Neural progenitor cell (in vitro differentiated cells): Measurements from ENCODE around the gene UROC1. TPM values are rescaled to one million over a fixed set of nuclear protein-coding genes. Genes with fewer than 3 reads are reported as not detected.

Experiments
- DNase-seq: peaks from one replicate; pipeline ENCODE4 v3.0.0-alpha.2; 2016; ENCODE audit warnings: low spot score
- H2AFZ ChIP-seq: fragments of 200-600 bp; sonication (generic); replicated peaks from 2 replicates; pipeline ENCODE4 v1.6.1; 2016; ENCODE audit warnings: antibody characterized with exemption
- H3F3A ChIP-seq: fragments of 200-600 bp; sonication (generic); 2 replicates; pipeline ENCODE4 v1.6.1; 2016; ENCODE audit warnings: antibody characterized with exemption, low read depth
- H3K27ac ChIP-seq: fragments of 200-600 bp; sonication (generic); 2 replicates; pipeline ENCODE4 v1.5.1; 2016; ENCODE audit warnings: mild to moderate bottlenecking
- H3K27me3 ChIP-seq: fragments of 200-600 bp; sonication (generic); 2 replicates; pipeline ENCODE4 v1.6.1; 2016; ENCODE audit warnings: mild to moderate bottlenecking, moderate library complexity
- H3K36me3 ChIP-seq: fragments of 200-600 bp; sonication (generic); 2 replicates; pipeline ENCODE4 v1.5.1; 2016
- H3K4me1 ChIP-seq: fragments of 200-600 bp; sonication (generic); 2 replicates; pipeline ENCODE4 v1.6.1; 2016; ENCODE audit warnings: mixed run types
- H3K4me2 ChIP-seq: fragments of 200-600 bp; sonication (generic); 2 replicates; pipeline ENCODE4 v1.6.1; 2016
- H3K4me3 ChIP-seq: fragments of 200-600 bp; sonication (generic); 2 replicates; pipeline ENCODE4 v1.5.1; 2016
- H3K79me2 ChIP-seq: fragments of 200-600 bp; sonication (generic); 2 replicates; pipeline ENCODE4 v1.6.1; 2016; ENCODE audit warnings: low read depth
- H3K9ac ChIP-seq: fragments of 200-600 bp; sonication (generic); 2 replicates; pipeline ENCODE4 v1.6.1; 2016
- H3K9me3 ChIP-seq: fragments of 200-600 bp; sonication (generic); 2 replicates; pipeline ENCODE4 v1.5.1; 2016; ENCODE audit warnings: low read depth
- H4K20me1 ChIP-seq: fragments of 200-600 bp; sonication (generic); 2 replicates; pipeline ENCODE4 v1.6.1; 2016; ENCODE audit warnings: low read depth
- H3K27ac Mint-ChIP-seq: 3 replicates; pipeline ENCODE4 v1.8.0; 2021; ENCODE audit warnings: mixed read lengths
- H3K27me3 Mint-ChIP-seq: 2 replicates; pipeline ENCODE4 v1.8.0; 2022; ENCODE audit warnings: low read depth, mild to moderate bottlenecking, inconsistent platforms, moderate library complexity, mixed read lengths; ENCODE audit not compliant: insufficient read depth
- H3K36me3 Mint-ChIP-seq: 3 replicates; pipeline ENCODE4 v1.8.0; 2021; ENCODE audit warnings: mixed read lengths
- H3K4me1 Mint-ChIP-seq: 3 replicates; pipeline ENCODE4 v1.8.0; 2021; ENCODE audit warnings: mixed read lengths
- H3K4me3 Mint-ChIP-seq: 3 replicates; pipeline ENCODE4 v1.8.0; 2021; ENCODE audit warnings: mild to moderate bottlenecking, moderate library complexity, mixed read lengths
- H3K9me3 Mint-ChIP-seq: 3 replicates; pipeline ENCODE4 v1.8.0; 2020; ENCODE audit warnings: mixed read lengths
- CTCF ChIP-seq: fragments of 200-600 bp; sonication (generic); IDR thresholded peaks from 2 replicates; pipeline ENCODE4 v1.5.1; 2017; ENCODE audit warnings: antibody characterized with exemption, mild to moderate bottlenecking
- EZH2 ChIP-seq: fragments of 200-600 bp; sonication (generic); IDR thresholded peaks from 2 replicates; pipeline ENCODE4 v1.6.1; 2017; ENCODE audit warnings: antibody characterized with exemption, mild to moderate bottlenecking, moderate library complexity
- EZH2phosphoT487 ChIP-seq: fragments of 200-600 bp; sonication (generic); IDR thresholded peaks from 2 replicates; pipeline ENCODE4 v1.6.1; 2017; ENCODE audit warnings: antibody characterized with exemption
- total RNA-seq: library from RNA; depleted of rRNA; stranded (reverse); fragments of >200 nt; gene quantifications from 2 replicates; pipeline ENCODE4 v1.2.3, GENCODE V29; 2015; ENCODE audit warnings: low replicate concordance

The UROC1 gene
- total RNA-seq, 1 donor from 2014 or later: not detected

- peaks cover 75% of the 10 kb centered on the region for H3K79me2 ChIP-seq
- TF ChIP-seq CTCF (no peak), EZH2phosphoT487 (no peak), EZH2 (no peak)
- Mint-ChIP-seq H3K4me1 (peaks cover 26% of the 10 kb centered on the region), H3K27me3 (peaks cover under 1% of the 10 kb centered on the region), H3K36me3 (peaks cover 48% of the 10 kb centered on the region), H3K27ac (no peak overlapping the region), H3K9me3 (no peaks in the 10 kb centered on the region), H3K4me3 (no peak overlapping the region)
- no peak overlapping the region for H3K9ac ChIP-seq
- peaks cover 10% of the 10 kb centered on the region for H3K36me3 ChIP-seq
- H3K27me3 ChIP-seq: no peaks in the 10 kb centered on the region
- no peaks in the 10 kb centered on the region for H3K9me3 ChIP-seq
- no peaks in the 10 kb centered on the region for H3F3A ChIP-seq
- H3K4me2 ChIP-seq: no peak overlapping the region
- DNase-seq: no peak
- H4K20me1 ChIP-seq: peaks cover 69% of the 10 kb centered on the region
- H3K27ac ChIP-seq: no peak overlapping the region
- H2AFZ ChIP-seq: no peak overlapping the region
- no peak overlapping the region for H3K4me3 ChIP-seq
- peaks cover 22% of the 10 kb centered on the region for H3K4me1 ChIP-seq
These were observed 48.1 kb downstream of the UROC1 start for GRCh38 chr3:126469479-126469878.

GRCh38 chr3:126468028-126468891, 49.3 kb downstream of the UROC1 start:
- Mint-ChIP-seq H3K9me3 (no peaks in the 10 kb centered on the region), H3K27ac (peak overlapping the region; percentile 40), H3K4me1 (peaks cover 15% of the 10 kb centered on the region), H3K36me3 (peaks cover 52% of the 10 kb centered on the region), H3K27me3 (no peaks in the 10 kb centered on the region), H3K4me3 (no peak overlapping the region)
- no peak overlapping the region for H2AFZ ChIP-seq
- H3K9ac ChIP-seq: peak overlapping the region; percentile 8
- H4K20me1 ChIP-seq: peaks cover 57% of the 10 kb centered on the region
- peaks cover 15% of the 10 kb centered on the region for H3K36me3 ChIP-seq
- peaks cover 62% of the 10 kb centered on the region for H3K79me2 ChIP-seq
- no peak overlapping the region for H3K27ac ChIP-seq
- peaks cover 12% of the 10 kb centered on the region for H3K4me1 ChIP-seq
- DNase-seq: no peak
- no peak overlapping the region for H3K4me3 ChIP-seq
- H3F3A ChIP-seq: no peaks in the 10 kb centered on the region
- no peaks in the 10 kb centered on the region for H3K27me3 ChIP-seq
- H3K9me3 ChIP-seq: no peaks in the 10 kb centered on the region
- no peak overlapping the region for H3K4me2 ChIP-seq
- TF ChIP-seq EZH2phosphoT487 (no peak), CTCF (no peak), EZH2 (no peak)

GRCh38 chr3:126467611-126467955, 50.0 kb downstream of the UROC1 start:
- H3K9me3 ChIP-seq: no peaks in the 10 kb centered on the region
- Mint-ChIP-seq H3K27ac (no peak overlapping the region), H3K36me3 (peaks cover 50% of the 10 kb centered on the region), H3K4me1 (peaks cover 8% of the 10 kb centered on the region), H3K27me3 (no peaks in the 10 kb centered on the region), H3K4me3 (no peak overlapping the region), H3K9me3 (no peaks in the 10 kb centered on the region)
- H3K4me3 ChIP-seq: no peak overlapping the region
- peaks cover 15% of the 10 kb centered on the region for H3K36me3 ChIP-seq
- TF ChIP-seq EZH2 (no peak), CTCF (no peak), EZH2phosphoT487 (no peak)
- no peak overlapping the region for H3K27ac ChIP-seq
- H3K79me2 ChIP-seq: peaks cover 56% of the 10 kb centered on the region
- no peaks in the 10 kb centered on the region for H3F3A ChIP-seq
- H3K4me1 ChIP-seq: peaks cover 6% of the 10 kb centered on the region
- H4K20me1 ChIP-seq: peaks cover 50% of the 10 kb centered on the region
- no peak overlapping the region for H3K4me2 ChIP-seq
- no peaks in the 10 kb centered on the region for H3K27me3 ChIP-seq
- no peak overlapping the region for H3K9ac ChIP-seq
- DNase-seq: no peak
- H2AFZ ChIP-seq: no peak overlapping the region
